HepG2 (cell line): ENCODE measurements around the gene AADACL4. TPM values are rescaled to one million over a fixed set of nuclear protein-coding genes. Genes with fewer than 3 reads are reported as not detected.
A peak's percentile ranks its signal among the peaks of the same experiment; 100 is the strongest.

Experiments used
- ARNT2 ChIP-seq: sonication (generic); formaldehyde crosslinking; IDR thresholded peaks from 2 replicates; pipeline ENCODE4 v1.8.0; 2022; ENCODE audit warnings: mild to moderate bottlenecking, low read depth, missing genetic modification reagents, moderate library complexity
- CBFB ChIP-seq: sonication (generic); formaldehyde crosslinking; IDR thresholded peaks from 2 replicates; pipeline ENCODE4 v1.4.0; 2020; ENCODE audit warnings: missing genetic modification reagents
- MEIS2 ChIP-seq: sonication (generic); formaldehyde crosslinking; IDR thresholded peaks from 2 replicates; pipeline ENCODE4 v1.9.0; 2021; ENCODE audit warnings: mild to moderate bottlenecking, missing genetic modification reagents
- PRMT3 ChIP-seq: sonication (generic); formaldehyde crosslinking; IDR thresholded peaks from 2 replicates; pipeline ENCODE4 v1.8.1; 2022; ENCODE audit warnings: low read depth, mild to moderate bottlenecking, moderate library complexity, missing genetic modification reagents, borderline replicate concordance
- RXRA ChIP-seq: sonication (generic); formaldehyde crosslinking; IDR thresholded peaks from 2 replicates; pipeline ENCODE4 v1.5.1; 2020; ENCODE audit warnings: missing genetic modification reagents
- TARDBP ChIP-seq: sonication (generic); formaldehyde crosslinking; IDR thresholded peaks from 2 replicates; pipeline ENCODE4 v1.8.0; 2022; ENCODE audit warnings: mild to moderate bottlenecking, missing genetic modification reagents
- ZNF33B ChIP-seq: sonication (generic); formaldehyde crosslinking; IDR thresholded peaks from 2 replicates; pipeline ENCODE4 v1.5.1; 2020; ENCODE audit warnings: mild to moderate bottlenecking, missing genetic modification reagents
- polyA plus RNA-seq, 8 experiments: library from polyadenylated mRNA; depleted of rRNA in 3 of 8; stranded (reverse) in 7 of 8; unstranded in 1 of 8; fragments of >200 nt; fragmentation: Illumina TruSeq in 4 of 8; extraction: Trizol in 4 of 8; gene quantifications; 2 replicates each; pipeline versions ENCODE4 v1.2.1 to v1.2.3, GENCODE V29; 2011 to 2016; ENCODE audit warnings: low read depth in 4 of 8, missing spikeins in 1 of 8, mixed read lengths in 1 of 8; ENCODE audit not compliant: insufficient read depth in 1 of 8
- total RNA-seq, 5 experiments: library from RNA; depleted of rRNA; stranded (reverse); fragments of >200 nt; fragmentation: Illumina TruSeq; extraction: Trizol; gene quantifications; 2 replicates each; pipeline ENCODE4 v1.2.3, GENCODE V29; 2016; ENCODE audit warnings: low read depth in 1 of 5
- TF ChIP-seq, protein P1 (sequence below): sonication (generic); formaldehyde crosslinking; IDR thresholded peaks from 2 replicates; pipeline ENCODE4 v1.9.0; 2021; ENCODE audit warnings: mild to moderate bottlenecking, missing genetic modification reagents
- TF ChIP-seq, protein P2 (sequence below): sonication (generic); formaldehyde crosslinking; IDR thresholded peaks from one replicate; pipeline ENCODE4 v1.5.1; 2020; ENCODE audit warnings: mild to moderate bottlenecking, missing genetic modification reagents; ENCODE audit errors: not compliant biosample characterization
- TF ChIP-seq, protein P3 (sequence below): sonication (generic); formaldehyde crosslinking; IDR thresholded peaks from 2 replicates; pipeline ENCODE4 v1.8.0; 2022; ENCODE audit warnings: low read depth, missing genetic modification reagents

Gene AADACL4
- total and polyA plus RNA-seq, 2 of the 13 experiments (the other 11 are each of a cell fraction or from before 2014, with no cell fraction given): not detected

DNA sequence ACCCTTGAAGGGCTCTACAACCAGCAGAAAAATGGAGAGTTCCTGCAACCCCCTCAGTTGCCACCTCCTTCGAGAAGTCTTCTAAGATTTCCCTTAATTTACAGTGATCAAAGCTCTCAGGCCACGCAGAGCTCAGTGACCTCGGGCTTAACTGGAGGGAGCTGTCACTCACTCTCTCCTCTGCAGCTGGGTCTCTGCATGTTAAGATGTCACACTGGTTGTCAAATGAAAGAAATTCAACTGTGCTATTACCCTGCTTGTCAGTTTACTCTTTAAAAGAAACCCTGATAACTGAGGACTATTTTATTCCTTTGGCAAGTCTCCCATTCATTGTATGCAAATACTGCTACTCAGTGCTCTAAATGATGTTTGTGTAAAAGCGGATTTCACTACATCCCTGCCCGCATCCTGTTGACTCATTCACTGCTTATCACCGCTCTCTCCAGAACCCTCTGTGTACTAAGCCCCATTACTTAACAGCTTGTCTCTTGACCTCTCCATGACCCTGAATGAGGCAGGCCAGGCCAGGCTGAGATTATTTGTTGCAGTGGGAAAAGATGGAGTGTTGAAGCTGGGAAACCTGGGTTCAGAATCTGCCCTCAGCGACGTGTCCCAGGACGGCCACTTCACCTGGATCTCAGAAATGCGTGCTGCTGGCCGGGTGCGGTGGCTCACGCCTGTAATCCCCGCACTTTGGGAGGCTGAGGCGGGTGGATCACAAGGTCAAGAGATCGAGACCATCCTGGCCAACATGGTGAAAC, 39.6 kb upstream of the AADACL4 start (continued):
- TF ChIP-seq, protein P1, sequence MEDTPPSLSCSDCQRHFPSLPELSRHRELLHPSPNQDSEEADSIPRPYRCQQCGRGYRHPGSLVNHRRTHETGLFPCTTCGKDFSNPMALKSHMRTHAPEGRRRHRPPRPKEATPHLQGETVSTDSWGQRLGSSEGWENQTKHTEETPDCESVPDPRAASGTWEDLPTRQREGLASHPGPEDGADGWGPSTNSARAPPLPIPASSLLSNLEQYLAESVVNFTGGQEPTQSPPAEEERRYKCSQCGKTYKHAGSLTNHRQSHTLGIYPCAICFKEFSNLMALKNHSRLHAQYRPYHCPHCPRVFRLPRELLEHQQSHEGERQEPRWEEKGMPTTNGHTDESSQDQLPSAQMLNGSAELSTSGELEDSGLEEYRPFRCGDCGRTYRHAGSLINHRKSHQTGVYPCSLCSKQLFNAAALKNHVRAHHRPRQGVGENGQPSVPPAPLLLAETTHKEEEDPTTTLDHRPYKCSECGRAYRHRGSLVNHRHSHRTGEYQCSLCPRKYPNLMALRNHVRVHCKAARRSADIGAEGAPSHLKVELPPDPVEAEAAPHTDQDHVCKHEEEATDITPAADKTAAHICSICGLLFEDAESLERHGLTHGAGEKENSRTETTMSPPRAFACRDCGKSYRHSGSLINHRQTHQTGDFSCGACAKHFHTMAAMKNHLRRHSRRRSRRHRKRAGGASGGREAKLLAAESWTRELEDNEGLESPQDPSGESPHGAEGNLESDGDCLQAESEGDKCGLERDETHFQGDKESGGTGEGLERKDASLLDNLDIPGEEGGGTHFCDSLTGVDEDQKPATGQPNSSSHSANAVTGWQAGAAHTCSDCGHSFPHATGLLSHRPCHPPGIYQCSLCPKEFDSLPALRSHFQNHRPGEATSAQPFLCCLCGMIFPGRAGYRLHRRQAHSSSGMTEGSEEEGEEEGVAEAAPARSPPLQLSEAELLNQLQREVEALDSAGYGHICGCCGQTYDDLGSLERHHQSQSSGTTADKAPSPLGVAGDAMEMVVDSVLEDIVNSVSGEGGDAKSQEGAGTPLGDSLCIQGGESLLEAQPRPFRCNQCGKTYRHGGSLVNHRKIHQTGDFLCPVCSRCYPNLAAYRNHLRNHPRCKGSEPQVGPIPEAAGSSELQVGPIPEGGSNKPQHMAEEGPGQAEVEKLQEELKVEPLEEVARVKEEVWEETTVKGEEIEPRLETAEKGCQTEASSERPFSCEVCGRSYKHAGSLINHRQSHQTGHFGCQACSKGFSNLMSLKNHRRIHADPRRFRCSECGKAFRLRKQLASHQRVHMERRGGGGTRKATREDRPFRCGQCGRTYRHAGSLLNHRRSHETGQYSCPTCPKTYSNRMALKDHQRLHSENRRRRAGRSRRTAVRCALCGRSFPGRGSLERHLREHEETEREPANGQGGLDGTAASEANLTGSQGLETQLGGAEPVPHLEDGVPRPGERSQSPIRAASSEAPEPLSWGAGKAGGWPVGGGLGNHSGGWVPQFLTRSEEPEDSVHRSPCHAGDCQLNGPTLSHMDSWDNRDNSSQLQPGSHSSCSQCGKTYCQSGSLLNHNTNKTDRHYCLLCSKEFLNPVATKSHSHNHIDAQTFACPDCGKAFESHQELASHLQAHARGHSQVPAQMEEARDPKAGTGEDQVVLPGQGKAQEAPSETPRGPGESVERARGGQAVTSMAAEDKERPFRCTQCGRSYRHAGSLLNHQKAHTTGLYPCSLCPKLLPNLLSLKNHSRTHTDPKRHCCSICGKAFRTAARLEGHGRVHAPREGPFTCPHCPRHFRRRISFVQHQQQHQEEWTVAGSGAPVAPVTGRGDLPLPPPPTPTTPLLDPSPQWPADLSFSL: no peak
- peak; percentile 69; the same call in 1 of the 2 replicates for TF ChIP-seq TARDBP (CRISPR knock-in tag)
- peak; percentile 95 for TF ChIP-seq CBFB (CRISPR knock-in tag)
- TF ChIP-seq PRMT3 (CRISPR knock-in tag): no peak
- TF ChIP-seq, protein P2, sequence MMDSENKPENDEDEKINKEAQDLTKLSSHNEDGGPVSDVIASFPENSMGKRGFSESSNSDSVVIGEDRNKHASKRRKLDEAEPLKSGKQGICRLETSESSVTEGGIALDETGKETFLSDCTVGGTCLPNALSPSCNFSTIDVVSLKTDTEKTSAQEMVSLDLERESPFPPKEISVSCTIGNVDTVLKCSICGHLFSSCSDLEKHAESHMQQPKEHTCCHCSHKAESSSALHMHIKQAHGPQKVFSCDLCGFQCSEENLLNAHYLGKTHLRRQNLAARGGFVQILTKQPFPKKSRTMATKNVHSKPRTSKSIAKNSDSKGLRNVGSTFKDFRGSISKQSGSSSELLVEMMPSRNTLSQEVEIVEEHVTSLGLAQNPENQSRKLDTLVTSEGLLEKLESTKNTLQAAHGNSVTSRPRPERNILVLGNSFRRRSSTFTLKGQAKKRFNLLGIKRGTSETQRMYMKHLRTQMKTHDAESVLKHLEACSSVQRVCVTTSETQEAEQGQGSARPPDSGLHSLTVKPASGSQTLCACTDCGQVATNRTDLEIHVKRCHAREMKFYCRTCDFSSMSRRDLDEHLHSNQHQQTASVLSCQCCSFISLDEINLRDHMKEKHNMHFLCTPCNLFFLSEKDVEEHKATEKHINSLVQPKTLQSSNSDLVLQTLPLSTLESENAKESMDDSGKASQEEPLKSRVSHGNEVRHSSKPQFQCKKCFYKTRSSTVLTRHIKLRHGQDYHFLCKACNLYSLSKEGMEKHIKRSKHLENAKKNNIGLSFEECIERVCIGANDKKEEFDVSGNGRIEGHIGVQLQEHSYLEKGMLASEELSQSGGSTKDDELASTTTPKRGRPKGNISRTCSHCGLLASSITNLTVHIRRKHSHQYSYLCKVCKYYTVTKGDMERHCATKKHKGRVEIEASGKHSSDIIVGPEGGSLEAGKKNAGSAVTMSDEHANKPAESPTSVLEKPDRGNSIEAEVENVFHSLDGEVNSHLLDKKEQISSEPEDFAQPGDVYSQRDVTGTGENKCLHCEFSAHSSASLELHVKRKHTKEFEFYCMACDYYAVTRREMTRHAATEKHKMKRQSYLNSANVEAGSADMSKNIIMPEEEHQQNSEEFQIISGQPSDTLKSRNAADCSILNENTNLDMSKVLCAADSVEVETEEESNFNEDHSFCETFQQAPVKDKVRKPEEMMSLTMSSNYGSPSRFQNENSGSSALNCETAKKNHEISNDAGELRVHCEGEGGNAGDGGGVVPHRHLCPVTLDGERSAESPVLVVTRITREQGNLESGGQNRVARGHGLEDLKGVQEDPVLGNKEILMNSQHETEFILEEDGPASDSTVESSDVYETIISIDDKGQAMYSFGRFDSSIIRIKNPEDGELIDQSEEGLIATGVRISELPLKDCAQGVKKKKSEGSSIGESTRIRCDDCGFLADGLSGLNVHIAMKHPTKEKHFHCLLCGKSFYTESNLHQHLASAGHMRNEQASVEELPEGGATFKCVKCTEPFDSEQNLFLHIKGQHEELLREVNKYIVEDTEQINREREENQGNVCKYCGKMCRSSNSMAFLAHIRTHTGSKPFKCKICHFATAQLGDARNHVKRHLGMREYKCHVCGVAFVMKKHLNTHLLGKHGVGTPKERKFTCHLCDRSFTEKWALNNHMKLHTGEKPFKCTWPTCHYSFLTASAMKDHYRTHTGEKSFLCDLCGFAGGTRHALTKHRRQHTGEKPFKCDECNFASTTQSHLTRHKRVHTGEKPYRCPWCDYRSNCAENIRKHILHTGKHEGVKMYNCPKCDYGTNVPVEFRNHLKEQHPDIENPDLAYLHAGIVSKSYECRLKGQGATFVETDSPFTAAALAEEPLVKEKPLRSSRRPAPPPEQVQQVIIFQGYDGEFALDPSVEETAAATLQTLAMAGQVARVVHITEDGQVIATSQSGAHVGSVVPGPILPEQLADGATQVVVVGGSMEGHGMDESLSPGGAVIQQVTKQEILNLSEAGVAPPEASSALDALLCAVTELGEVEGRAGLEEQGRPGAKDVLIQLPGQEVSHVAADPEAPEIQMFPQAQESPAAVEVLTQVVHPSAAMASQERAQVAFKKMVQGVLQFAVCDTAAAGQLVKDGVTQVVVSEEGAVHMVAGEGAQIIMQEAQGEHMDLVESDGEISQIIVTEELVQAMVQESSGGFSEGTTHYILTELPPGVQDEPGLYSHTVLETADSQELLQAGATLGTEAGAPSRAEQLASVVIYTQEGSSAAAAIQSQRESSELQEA (CRISPR knock-in tag): no peak
- TF ChIP-seq MEIS2 (CRISPR knock-in tag): no peak
- no peak for TF ChIP-seq ZNF33B
- 0 out of 2 replicates have a peak, but pooled peaks have one; percentile 25 for TF ChIP-seq ARNT2
- peak; percentile 99 for TF ChIP-seq RXRA (CRISPR knock-in tag)
- TF ChIP-seq, protein P3, sequence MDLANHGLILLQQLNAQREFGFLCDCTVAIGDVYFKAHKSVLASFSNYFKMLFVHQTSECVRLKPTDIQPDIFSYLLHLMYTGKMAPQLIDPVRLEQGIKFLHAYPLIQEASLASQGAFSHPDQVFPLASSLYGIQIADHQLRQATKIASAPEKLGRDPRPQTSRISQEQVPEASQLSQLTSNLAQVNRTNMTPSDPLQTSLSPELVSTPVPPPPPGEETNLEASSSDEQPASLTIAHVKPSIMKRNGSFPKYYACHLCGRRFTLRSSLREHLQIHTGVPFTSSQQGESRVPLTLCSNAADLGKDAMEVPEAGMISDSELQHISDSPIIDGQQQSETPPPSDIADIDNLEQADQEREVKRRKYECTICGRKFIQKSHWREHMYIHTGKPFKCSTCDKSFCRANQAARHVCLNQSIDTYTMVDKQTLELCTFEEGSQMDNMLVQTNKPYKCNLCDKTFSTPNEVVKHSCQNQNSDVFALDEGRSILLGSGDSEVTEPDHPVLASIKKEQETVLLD: peak; percentile 39; the same call in 1 of the 2 replicates
